HCT116 (cell line): ENCODE measurements around the gene WNK1. TPM values are rescaled to one million over a fixed set of nuclear protein-coding genes. Genes with fewer than 3 reads are reported as not detected.

ENCODE experiments used
- ATAC-seq: fragments of 200-7000 bp; cut with Tn5 transposase; 2 replicates; pipeline ENCODE4 v1.9.1; 2020; ENCODE audit warnings: mild to moderate bottlenecking, moderate library complexity
- BruUV-seq: library from RNA; stranded (reverse); fragments of 400-500 nt; replicated peaks from 2 replicates; lab custom pipeline; 2021; lab: Mats Ljungman, UMichigan
- CTCF ChIA-PET: fragments of 300-600 bp; sonication (Branson Sonifier 250); formaldehyde crosslinking; loops from one replicate; lab custom pipeline; 2021; ENCODE audit warnings: antibody characterized with exemption; lab: Charles Lee
- POLR2A ChIA-PET: fragments of 300-600, 350-600 bp; sonication (Branson Sonifier 250); formaldehyde crosslinking; loops from one replicate; lab custom pipeline; 2021; ENCODE audit warnings: antibody characterized with exemption; lab: Charles Lee
- RAD21 ChIA-PET, 2 experiments: fragments of 300-600 bp; sonication (Branson Sonifier 250); formaldehyde crosslinking; loops; one replicate each; lab custom pipeline; 2023; ENCODE audit warnings: low total read pairs in 2 of 2; ENCODE audit not compliant: uncharacterized antibody in 2 of 2, unreplicated experiment in 2 of 2, low non-redundant PET in 1 of 2; lab: Charles Lee
- DNase-seq: peaks from one replicate; pipeline ENCODE4 v3.0.0-alpha.2; 2010; ENCODE audit warnings: low read depth, low spot score
- H2AFZ ChIP-seq: fragments of 200-600 bp; shearing (Covaris generic), sonication (generic); 2 replicates; pipeline ENCODE4 v1.6.1; 2017; ENCODE audit warnings: low read depth, mixed run types, mixed read lengths, antibody characterized with exemption, low read length; ENCODE audit not compliant: poor library complexity, severe bottlenecking
- H3K27ac ChIP-seq: 2 replicates; pipeline ENCODE4 v1.5.1; 2012; ENCODE audit warnings: low read depth, low read length
- H3K27me3 ChIP-seq: fragments of 200-600 bp; sonication (generic); 2 replicates; pipeline ENCODE4 v1.6.1; 2016; ENCODE audit warnings: mixed run types, low read length, mixed read lengths; ENCODE audit not compliant: insufficient read depth
- H3K36me3 ChIP-seq, 2 experiments: fragments of 200-500 bp in 1 of 2; fragments of 200-600 bp in 1 of 2; sonication (Bioruptor generic) in 1 of 2; sonication (generic) in 1 of 2; 2 replicates each; pipeline versions ENCODE4 v1.5.1 to v1.6.1; 2014 to 2016; ENCODE audit warnings: low read length in 2 of 2, inconsistent platforms in 1 of 2, mixed read lengths in 1 of 2, mixed run types in 1 of 2; ENCODE audit not compliant: insufficient read depth in 2 of 2, control insufficient read depth in 1 of 2
- H3K4me1 ChIP-seq, 2 experiments: fragments of 200-600 bp in 1 of 2; sonication (generic) in 1 of 2; 2 replicates each; pipeline versions ENCODE4 v1.5.1 to v1.6.1; 2012 to 2017; ENCODE audit warnings: low read length in 2 of 2, inconsistent platforms in 1 of 2, mild to moderate bottlenecking in 1 of 2, mixed read lengths in 1 of 2, mixed run types in 1 of 2, moderate library complexity in 1 of 2; ENCODE audit not compliant: insufficient read depth in 2 of 2, control insufficient read depth in 1 of 2
- H3K4me2 ChIP-seq: fragments of 200-600 bp; sonication (generic); 2 replicates; pipeline ENCODE4 v1.6.1; 2017; ENCODE audit warnings: mixed run types, low read length, mixed read lengths
- H3K4me3 ChIP-seq, 2 experiments: fragments of 200-600 bp in 1 of 2; sonication (generic) in 1 of 2; replicated peaks in 1 of 2; 2 replicates each; pipeline ENCODE4 v1.5.1; 2011 to 2016; ENCODE audit warnings: low read length in 2 of 2, control low read depth in 1 of 2, low read depth in 1 of 2, mild to moderate bottlenecking in 1 of 2, mixed read lengths in 1 of 2, mixed run types in 1 of 2
- H3K79me2 ChIP-seq: fragments of 200-600 bp; sonication (generic); 2 replicates; pipeline ENCODE4 v1.6.1; 2017; ENCODE audit warnings: mild to moderate bottlenecking, mixed run types, low read length, moderate library complexity, mixed read lengths; ENCODE audit not compliant: insufficient read depth
- H3K9ac ChIP-seq: fragments of 200-600 bp; sonication (generic); 2 replicates; pipeline ENCODE4 v1.6.1; 2016; ENCODE audit warnings: low read length, mixed read lengths
- H3K9me2 ChIP-seq: fragments of 200-600 bp; sonication (generic), shearing (Covaris generic); 2 replicates; pipeline ENCODE4 v1.6.1; 2017; ENCODE audit warnings: mixed run types, mild to moderate bottlenecking, moderate library complexity; ENCODE audit not compliant: insufficient read depth
- H3K9me3 ChIP-seq, 2 experiments: fragments of 200-500 bp in 1 of 2; fragments of 200-600 bp in 1 of 2; sonication (Bioruptor generic) in 1 of 2; sonication (generic) in 1 of 2; 2 replicates each; pipeline ENCODE4 v1.6.1; 2014 to 2017; ENCODE audit warnings: low read length in 2 of 2, mixed read lengths in 2 of 2, inconsistent platforms in 1 of 2, low read depth in 1 of 2, mild to moderate bottlenecking in 1 of 2, mixed run types in 1 of 2, moderate library complexity in 1 of 2; ENCODE audit not compliant: control insufficient read depth in 1 of 2, insufficient read depth in 1 of 2
- H4K20me1 ChIP-seq: fragments of 200-600 bp; sonication (generic), shearing (Covaris generic); 2 replicates; pipeline ENCODE4 v1.6.1; 2017; ENCODE audit warnings: mixed run types, mild to moderate bottlenecking, moderate library complexity; ENCODE audit not compliant: insufficient read depth
- ATF3 ChIP-seq: IDR thresholded peaks from 2 replicates; pipeline ENCODE4 v1.6.1; 2012
- CBX3 ChIP-seq: IDR thresholded peaks from 2 replicates; pipeline ENCODE4 v1.6.1; 2012; ENCODE audit warnings: low read depth
- CEBPB ChIP-seq: IDR thresholded peaks from 2 replicates; pipeline ENCODE4 v1.6.1; 2012; ENCODE audit warnings: low read depth
- CTCF ChIP-seq, 3 experiments: fragments of 200-600 bp in 1 of 3; sonication (generic) in 1 of 3; IDR thresholded peaks in 2 of 3; conservative IDR thresholded peaks in 1 of 3; 2 replicates each; pipeline ENCODE4 v1.5.1; 2012 to 2017; ENCODE audit warnings: low read depth in 2 of 3, low read length in 2 of 3, antibody characterized with exemption in 1 of 3, borderline replicate concordance in 1 of 3, control low read depth in 1 of 3, mild to moderate bottlenecking in 1 of 3, mixed read lengths in 1 of 3, mixed run types in 1 of 3, moderate library complexity in 1 of 3; ENCODE audit not compliant: insufficient read depth in 1 of 3
- ELF1 ChIP-seq: IDR thresholded peaks from 2 replicates; pipeline ENCODE4 v1.6.1; 2012; ENCODE audit warnings: low read depth, borderline replicate concordance
- EZH2phosphoT487 ChIP-seq: fragments of 200-600 bp; IDR thresholded peaks from 2 replicates; pipeline ENCODE4 v1.6.1; 2018; ENCODE audit warnings: antibody characterized with exemption, borderline replicate concordance
- FOSL1 ChIP-seq: IDR thresholded peaks from 2 replicates; pipeline ENCODE4 v1.6.1; 2012; ENCODE audit warnings: low read depth
- MAX ChIP-seq: IDR thresholded peaks from 2 replicates; pipeline ENCODE4 v1.6.1; 2012
- POLR2A ChIP-seq: IDR thresholded peaks from 2 replicates; pipeline ENCODE4 v1.7.0; 2011; ENCODE audit warnings: borderline replicate concordance; ENCODE audit not compliant: insufficient read depth, insufficient read length; ENCODE audit errors: extremely low read depth
- POLR2AphosphoS5 ChIP-seq: IDR thresholded peaks from 2 replicates; pipeline ENCODE4 v1.6.1; 2011; ENCODE audit warnings: mild to moderate bottlenecking, low read depth, low read length, moderate library complexity
- SIN3A ChIP-seq: IDR thresholded peaks from 2 replicates; pipeline ENCODE4 v1.6.1; 2012; ENCODE audit warnings: low read depth
- SP1 ChIP-seq: IDR thresholded peaks from 2 replicates; pipeline ENCODE4 v1.6.1; 2012; ENCODE audit warnings: low read depth
- SRF ChIP-seq: IDR thresholded peaks from 2 replicates; pipeline ENCODE4 v1.6.1; 2012; ENCODE audit warnings: low read depth
- TCF7L2 ChIP-seq: IDR thresholded peaks from 2 replicates; pipeline ENCODE4 v1.7.0; 2011; ENCODE audit warnings: borderline replicate concordance, inconsistent platforms; ENCODE audit not compliant: insufficient read depth, insufficient read length; ENCODE audit errors: extremely low read depth
- YY1 ChIP-seq: IDR thresholded peaks from 2 replicates; pipeline ENCODE4 v1.6.1; 2011; ENCODE audit warnings: low read length, low read depth, moderate library complexity, mild to moderate bottlenecking; ENCODE audit not compliant: insufficient replicate concordance; ENCODE audit errors: extremely low read depth
- ZFX ChIP-seq: fragments of 450-650 bp; IDR thresholded peaks from 2 replicates; pipeline ENCODE4 v1.6.1; 2017
- ZNF274 ChIP-seq: fragments of 200-500 bp; sonication (Bioruptor generic); IDR thresholded peaks from 2 replicates; pipeline ENCODE4 v1.6.1; 2014; ENCODE audit warnings: mild to moderate bottlenecking, low read depth, low read length, inconsistent platforms
- intact Hi-C: fragments of 100-400 bp; cut with micrococcal nuclease; formaldehyde crosslinking; loops from 2 replicates; pipeline ENCODE4 v1.10.0; 2022
- total RNA-seq: library from RNA; stranded (reverse); gene quantifications from one replicate; pipeline ENCODE4 v1.2.1, GENCODE V29; 2021; ENCODE audit not compliant: unreplicated experiment

Gene WNK1
- total RNA-seq, 1 experiment from 2014 or later = 81.0 TPM

- intact Hi-C loops = no loop called here
Measured at GRCh38 chr12:896031-896430, 143.7 kb downstream of the WNK1 start.

GRCh38 chr12:897386-897785, 145.0 kb downstream of the WNK1 start:
- Histone ChIP-seq H3K27ac (no peak overlapping the region), H3K4me1 (no peaks in the 10 kb centered on the region), H3K9me3 (no peaks in the 10 kb centered on the region), H2AFZ (no peak overlapping the region), H3K79me2 (no peaks in the 10 kb centered on the region), H4K20me1 (no peaks in the 10 kb centered on the region), H3K36me3 (peaks cover 26 to 32% of the 10 kb centered on the region in 2 experiments), H3K9me2 (no peaks in the 10 kb centered on the region), H3K9ac (no peak overlapping the region), H3K4me3 (no peak overlapping the region), H3K4me2 (no peak overlapping the region), H3K27me3 (no peaks in the 10 kb centered on the region)
- ChIA-PET CTCF (no interaction called here), RAD21 (no interaction called here), POLR2A (no interaction called here)
- BruUV-seq = no TSS peak
- DNase-seq (no peak), ATAC-seq (no peak)
- intact Hi-C loops = no loop called here
- no peak for TF ChIP-seq MAX
- TF ChIP-seq ATF3 = no peak
- TF ChIP-seq CBX3 = no peak
- no peak for TF ChIP-seq SP1
- no peak for TF ChIP-seq POLR2A
- no peak for TF ChIP-seq CTCF (IDR thresholded peaks at IDR 0.05 in 2 of 3, conservative IDR thresholded peaks at IDR 0.05 in 1 of 3; ENCODE audit: borderline replicate concordance in 1 of 3, insufficient read depth in 1 of 3, low read depth in 2 of 3, low read length in 2 of 3)
- TF ChIP-seq FOSL1 = no peak
- no peak for TF ChIP-seq SIN3A
- TF ChIP-seq TCF7L2 = no peak
- no peak for TF ChIP-seq ZNF274
- no peak for TF ChIP-seq ZFX
- no peak for TF ChIP-seq CEBPB
- TF ChIP-seq EZH2phosphoT487 = no peak
- no peak for TF ChIP-seq ELF1
- TF ChIP-seq YY1 = no peak
- TF ChIP-seq POLR2AphosphoS5 = no peak

More at GRCh38 chr12:896031-896430, 143.7 kb downstream of the WNK1 start:
- H4K20me1 ChIP-seq = no peaks in the 10 kb centered on the region
- no peaks in the 10 kb centered on the region for H3K27me3 ChIP-seq
- no peak overlapping the region for H3K4me2 ChIP-seq
- no peak overlapping the region for H3K4me3 ChIP-seq
- no peaks in the 10 kb centered on the region for H3K4me1 ChIP-seq
- H2AFZ ChIP-seq = no peak overlapping the region
- H3K27ac ChIP-seq = no peak overlapping the region
- no peaks in the 10 kb centered on the region for H3K79me2 ChIP-seq
- no peak for ATAC-seq
- DNase-seq = no peak
- no TSS peak for BruUV-seq
- TF ChIP-seq SRF = no peak
- TF ChIP-seq ELF1 = no peak
- H3K9me3 ChIP-seq = no peaks in the 10 kb centered on the region
- H3K9ac ChIP-seq = no peak overlapping the region
- POLR2A ChIA-PET = no interaction called here
- RAD21 ChIA-PET = no interaction called here
- H3K9me2 ChIP-seq = no peaks in the 10 kb centered on the region
- CTCF ChIA-PET = no interaction called here
- H3K36me3 ChIP-seq = peaks cover 20 to 23% of the 10 kb centered on the region in 2 experiments
